ENCODE data around the gene EXOSC3.
A peak's percentile ranks its signal among the peaks of the same experiment; 100 is the strongest.
"Not testable (repeated sequence)": the region's sequence is repeated elsewhere in the genome, so short reads cannot be mapped to it uniquely, and the experiment has no call there.

Gene EXOSC3

DNA sequence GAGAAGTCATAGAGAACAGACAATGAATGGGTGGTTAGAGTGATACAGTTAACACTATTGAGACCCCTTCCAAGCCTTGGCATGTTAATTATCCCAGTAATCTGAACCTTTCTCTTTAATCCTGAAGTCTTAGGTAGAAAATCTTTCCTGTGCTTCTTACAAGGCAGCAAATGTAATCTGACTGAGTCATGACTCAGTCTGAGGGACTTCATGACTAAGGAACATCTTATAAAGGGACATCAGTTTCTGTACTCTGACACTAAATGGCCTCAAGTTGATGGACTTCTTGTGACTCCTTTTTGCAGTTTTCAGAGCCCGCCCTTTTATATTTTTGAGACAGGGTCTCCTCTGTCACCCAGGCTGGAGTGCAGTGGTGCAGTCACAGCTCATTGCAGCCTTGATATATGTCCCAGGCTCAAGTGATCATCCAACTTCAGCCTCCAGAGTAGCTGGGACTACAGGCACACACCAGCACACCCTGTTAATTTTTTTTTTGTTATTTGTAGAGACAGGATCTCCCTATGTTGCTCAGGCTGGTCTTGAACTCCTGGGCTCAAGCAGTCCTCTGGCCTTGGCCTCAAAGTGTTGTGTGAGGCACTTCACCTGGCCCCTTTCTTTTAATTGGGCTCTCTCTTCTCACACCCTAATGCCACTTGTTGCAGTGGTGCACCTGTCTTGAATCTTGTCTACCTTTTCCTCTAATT is 9.5 kb downstream of the EXOSC3 start:
- DNase-seq = no peak

DNA sequence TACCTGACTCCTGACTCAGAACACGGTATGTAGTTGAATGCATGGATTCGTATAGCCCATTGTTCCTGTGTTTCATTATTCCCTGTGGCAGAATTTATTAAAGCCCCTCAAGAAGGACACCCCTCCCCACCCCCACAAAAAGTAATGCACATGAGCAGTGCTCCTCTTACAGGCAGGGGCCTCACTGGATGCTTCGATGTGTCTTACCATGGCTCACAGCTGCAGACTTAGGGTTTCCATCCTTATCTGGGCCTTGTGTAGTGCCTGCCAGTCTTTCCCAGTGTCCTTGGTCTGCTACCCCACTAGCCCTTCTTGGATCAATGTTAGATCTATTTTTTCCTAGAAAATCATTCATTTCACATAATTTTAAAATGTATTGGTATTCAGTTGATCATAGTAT is 14.9 kb downstream of the EXOSC3 start:
- no peak for DNase-seq

DNA sequence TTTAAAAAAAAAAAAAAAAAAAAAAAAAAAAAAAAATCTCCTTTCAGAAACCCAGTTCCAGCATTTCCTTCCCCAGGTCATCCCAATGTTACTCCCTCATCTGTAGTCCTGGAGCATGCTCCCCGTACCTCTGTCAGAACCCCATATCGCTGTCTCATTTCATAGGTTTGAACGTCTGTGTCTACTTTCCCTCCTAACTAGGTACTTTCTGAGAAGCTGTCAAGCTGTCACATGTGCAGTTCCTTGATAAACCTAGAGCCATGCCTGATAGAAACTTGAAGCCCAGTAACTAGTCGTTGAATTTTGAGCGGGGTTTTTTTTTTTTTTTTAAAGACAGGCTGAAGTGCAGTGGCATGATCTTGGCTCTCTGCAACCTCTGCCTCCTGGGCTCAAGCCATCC is 15.6 kb downstream of the EXOSC3 start:
- no peak for DNase-seq

DNA sequence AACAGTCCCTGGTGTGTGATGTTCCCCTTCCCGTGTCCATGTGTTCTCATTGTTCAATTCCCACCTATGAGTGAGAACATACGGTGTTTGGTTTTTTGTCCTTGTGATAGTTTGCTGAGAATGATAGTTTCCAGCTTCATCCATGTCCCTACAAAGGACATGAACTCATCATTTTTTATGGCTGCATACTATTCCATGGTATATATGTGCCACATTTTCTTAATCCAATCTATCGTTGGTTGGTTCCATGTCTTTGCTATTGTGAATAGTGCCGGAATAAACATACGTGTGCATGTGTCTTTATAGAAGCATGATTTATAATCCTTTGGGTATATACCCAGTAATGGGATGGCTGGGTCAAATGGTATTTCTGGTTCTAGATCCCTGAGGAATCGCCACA is 19.6 kb downstream of the EXOSC3 start:
- not testable (repeated sequence) for DNase-seq

DNA sequence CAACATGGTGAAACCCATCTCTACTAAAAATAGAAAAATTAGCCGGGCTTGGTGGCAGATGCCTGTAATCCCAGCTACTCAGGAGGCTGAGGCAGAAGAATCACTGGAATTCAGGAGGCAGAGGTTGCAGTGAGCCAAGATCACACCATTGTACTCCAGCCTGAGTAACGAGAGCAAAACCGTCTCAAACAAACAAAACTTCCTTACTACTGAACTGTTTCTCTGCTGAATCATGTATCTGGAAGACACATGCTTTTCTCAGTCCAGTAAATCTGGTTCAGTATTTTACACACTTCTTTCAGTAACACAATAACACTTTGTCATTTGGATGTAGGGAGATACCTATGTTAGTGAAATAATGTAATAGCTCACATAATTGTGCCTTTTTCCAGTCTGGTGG is 23.4 kb downstream of the EXOSC3 start:
- DNase-seq = no peak

DNA sequence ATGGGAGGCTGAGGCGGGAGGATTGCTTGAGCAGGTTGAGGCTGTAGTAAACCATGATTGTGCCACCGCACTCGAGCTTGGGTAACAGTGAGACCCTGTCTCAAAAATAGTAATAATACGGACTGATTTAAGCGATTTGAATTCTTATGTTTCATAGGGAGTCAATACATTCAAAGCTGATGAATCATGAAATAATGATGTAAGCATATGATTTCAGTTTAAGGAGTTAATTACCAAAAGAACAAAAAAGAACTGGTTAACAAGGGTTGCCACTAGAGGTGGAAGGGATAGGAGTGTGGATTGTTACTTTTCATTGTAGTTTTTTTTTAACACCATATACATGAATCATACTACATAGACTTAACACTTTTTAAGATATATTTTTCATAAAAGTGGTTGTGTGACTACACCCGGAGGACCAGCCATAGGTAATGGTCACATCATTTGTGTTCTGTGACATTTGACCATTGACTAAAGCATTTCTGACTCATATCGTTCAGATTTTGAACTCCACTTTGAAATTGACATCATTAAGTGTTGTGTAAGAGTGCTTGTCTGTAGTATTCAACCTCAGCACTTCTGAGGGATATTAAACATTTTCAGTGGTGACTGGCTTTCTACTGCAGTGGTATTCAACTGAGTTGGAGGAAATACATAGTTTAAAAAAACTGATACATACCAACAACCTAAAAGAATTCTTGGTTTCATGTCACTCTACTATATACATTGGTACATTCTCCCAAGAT is 24.3 kb downstream of the EXOSC3 start:
- no peak for DNase-seq

DNA sequence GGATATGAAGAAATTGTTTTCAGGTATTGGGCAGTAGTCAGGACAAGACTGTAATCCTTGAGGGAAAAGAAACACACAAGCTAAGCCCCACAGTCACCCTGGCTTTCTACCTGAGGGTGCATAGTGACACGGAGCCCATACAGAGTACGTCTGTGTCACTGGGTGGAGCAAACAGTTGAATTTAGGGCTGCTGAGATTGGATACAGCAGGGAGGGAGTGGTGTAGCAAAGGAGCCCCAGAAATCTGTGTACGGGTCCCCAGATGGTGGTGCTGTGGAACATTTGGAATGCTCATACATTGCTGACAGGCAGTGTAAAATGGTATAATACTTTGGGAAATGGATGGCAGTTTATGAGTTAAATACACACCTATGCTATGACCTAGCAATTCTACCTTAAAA is 26.1 kb downstream of the EXOSC3 start:
- no peak for DNase-seq

DNA sequence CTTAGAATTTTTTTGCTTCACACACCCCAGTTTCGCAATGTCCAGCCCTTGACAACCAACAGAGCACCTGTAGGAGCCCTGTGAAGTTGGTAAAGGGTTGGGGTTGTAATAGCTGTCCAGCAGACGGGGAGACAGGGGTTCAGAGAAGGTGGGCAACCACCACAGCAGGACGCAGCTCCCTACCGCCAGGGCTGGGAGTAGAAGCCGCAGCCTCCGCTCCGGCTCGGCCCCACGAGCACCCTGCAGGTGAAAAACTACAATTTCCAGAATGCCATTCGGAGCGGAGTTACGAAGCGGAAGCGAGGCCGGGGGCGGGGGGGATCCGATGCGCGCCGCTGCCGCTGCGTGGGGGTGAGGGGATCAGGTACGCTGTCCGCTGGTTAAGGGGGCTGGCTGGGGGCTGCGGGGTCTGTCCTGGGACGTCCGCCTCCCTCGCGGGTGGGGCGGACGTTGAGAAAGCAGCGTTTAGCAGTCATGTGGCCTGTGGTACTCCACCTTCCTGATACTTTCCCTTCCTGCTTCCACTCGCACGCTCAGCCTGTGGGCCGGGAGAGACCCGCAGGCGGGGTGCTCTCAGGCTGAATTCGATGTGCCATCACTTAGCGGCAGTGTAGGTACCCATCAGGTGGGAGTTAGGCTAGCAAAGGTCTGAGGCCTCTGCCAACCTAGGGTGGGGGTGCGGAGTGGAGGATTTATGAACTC is 31.2 kb downstream of the EXOSC3 start, which contains the start of gene TRMT10B:
Gene TRMT10B (plus strand): TSS at position 317 of the 702 bp plus-strand sequence. CDS start 8,127 bp downstream, outside the sequence.
- peak; percentile 64 for DNase-seq

DNA sequence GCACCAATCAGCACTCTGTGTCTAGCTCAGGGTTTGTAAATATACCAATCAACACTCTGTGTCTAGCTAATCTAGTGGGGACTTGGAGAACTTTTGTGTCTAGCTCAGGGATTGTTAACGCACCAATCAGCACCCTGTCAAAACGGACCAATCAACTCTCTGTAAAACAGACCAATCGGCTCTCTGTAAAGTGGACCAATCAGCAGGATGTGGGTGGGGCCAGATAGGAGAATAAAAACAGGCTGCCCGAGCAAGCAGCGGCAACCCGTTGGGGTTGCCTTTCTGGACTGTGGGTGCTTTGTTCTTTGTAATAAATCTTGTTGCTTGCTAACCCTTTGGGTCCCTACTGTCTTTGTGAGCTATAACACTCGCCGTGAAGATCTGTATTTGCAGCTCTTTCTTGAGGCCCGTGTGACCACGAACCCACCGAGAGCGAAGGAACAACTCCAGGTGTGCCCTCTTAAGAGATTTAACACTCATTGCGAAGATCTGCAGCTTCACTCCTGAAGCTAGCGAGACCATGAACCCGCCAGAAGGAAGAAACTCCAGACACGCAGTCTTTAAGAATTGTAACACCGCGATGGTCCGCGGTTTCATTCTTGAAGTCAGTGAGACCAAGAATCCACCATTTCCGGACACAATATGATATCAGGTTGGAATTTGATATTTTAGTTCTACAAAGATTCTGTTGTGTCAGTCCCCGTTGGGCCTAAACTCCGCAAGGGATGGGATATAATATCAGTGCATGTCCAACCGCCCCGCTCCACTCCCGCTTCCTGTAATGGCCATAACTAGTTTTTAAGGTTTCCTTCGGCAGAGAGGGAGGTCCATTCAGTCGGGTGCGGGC is 32.0 kb downstream of the EXOSC3 start:
- DNase-seq = no peak

DNA sequence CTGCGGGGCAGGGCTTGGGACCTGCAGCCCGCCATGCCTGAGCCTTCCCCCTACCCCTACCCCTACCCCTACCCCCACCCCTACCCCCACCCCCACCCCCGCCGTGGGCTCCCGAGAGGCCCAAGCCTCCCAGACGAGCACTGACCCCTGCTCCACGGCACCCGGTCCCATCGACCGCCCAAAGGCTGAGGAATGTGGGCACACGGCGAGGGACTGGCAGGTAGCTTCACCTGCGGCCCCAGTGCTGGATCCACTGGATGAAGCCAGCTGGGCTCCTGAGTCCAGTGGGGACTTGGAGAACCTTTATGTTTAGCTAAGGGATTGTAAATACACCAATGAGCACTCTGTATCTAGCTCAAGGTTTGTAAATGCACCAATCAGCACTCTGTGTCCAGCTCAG is 32.8 kb downstream of the EXOSC3 start:
- DNase-seq = not testable (repeated sequence)

DNA sequence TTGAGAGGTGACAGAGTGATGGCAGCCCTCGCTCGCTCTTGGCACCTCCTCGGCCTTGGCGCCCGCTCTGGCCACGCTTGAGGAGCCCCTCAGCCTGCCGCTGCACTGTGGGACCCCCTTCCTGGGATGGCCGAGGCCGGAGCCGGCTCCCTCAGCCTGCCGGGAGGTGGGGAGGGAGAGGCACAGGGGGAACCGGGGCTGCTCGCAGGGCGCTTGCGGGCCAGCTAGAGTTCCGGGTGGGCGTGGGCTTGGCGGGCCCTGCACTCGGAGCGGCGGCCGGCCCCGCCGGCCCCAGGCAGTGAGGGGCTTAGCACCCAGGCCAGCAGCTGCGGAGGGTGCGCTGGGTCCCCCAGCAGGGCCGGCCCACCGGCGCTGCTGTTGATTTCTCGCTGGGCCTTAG is 33.2 kb downstream of the EXOSC3 start:
- not testable (repeated sequence) for DNase-seq

DNA sequence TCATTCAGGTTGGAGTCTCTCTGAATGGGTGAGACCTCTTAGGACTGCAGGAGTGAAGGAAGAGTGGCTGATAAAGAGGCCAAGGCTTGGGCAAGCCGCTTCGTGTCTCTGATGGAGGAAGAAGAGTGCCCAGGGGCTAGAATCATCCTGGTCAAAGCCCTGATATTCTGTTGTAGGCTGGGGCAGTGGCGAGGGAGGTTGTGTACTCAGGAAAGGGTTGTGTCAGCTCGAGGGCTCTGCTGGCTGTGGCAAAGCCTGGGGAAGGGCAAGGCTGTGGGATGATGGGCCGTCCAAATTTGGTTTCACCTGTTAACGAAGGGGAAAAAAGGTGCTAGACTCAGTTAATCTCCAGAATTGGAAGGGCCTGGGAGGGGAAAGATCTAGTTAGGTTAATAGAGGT is 33.7 kb downstream of the EXOSC3 start:
- no peak for DNase-seq

DNA sequence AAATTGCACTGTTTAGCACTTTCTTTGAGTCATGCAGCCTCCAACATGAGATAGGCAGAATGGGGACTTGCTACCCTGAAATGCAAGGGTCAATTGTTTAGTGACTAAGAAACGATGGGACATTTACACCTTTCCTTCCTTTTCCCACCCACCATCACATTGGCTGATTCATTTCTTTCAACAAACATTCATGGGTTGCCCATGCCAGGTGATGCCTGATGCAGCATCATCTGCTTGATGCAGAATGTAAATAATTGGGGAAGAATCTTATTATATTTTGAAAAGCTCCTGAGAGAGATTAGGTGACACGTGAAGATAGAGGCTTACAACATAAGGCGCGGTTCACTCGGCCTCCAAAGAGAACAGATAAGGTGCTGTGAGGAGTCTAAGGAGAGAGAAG is 35.7 kb downstream of the EXOSC3 start:
- DNase-seq = no peak

DNA sequence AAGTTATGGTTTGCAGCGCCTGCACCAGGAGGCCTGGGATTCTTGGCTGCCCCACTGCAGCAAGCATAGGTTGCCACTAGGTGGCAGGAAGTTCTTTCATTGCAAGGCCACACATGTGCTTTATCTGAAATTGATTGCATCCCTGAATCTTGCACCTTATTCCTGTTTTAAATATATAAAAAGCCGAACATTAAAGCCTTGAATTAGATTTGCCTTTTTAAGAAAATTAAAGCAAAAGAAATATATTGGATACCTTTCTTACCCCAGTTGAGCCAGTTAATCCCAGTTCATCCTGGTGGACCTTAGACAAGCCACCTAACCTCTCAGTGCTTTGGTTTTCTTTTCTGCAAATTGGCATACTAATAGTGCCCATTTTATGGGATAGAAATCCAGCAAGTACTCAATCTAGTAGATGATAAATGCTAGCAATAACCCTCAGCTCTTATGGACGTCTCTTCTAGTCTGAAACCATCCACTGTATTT is 37.6 kb downstream of the EXOSC3 start:
- peak; percentile 43 for DNase-seq

DNA sequence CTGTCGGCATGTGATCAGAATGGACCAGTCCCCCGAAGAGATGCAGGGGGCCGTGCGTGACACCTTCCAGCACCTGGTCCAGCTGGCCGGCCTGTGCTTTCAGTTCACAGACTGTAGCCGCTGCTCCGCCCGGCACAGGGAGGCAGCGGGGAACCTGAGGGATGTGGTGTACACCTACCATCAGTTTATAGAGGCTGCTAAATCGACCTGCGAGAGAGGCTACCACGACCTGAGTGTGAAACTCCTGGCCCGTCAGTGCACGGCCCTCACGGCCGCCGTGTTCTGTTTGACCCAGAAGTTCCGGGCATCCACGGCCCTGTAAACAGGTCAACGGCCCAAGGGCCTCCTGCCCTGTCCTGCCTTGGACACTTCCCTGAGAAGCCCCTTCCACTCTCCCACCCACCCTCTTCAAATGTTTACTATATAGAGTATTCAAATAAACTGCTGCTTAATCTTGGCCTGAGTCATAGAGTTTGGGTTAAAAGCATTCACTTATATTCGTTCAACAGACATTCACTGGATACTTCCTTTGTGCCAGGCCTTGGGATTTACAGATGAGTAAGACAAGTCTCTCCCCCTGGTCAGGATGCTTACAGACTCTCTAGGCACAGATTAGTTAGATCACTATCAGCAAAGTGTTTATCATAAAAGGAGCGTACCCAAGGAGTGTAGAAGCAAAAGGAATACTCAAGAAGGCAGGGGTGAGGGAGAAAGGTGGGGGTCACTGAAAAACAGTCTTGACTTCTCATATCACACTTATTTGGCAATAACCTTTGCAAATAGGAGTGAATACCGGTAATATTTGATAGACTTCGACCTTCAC is 38.2 kb downstream of the EXOSC3 start:
- DNase-seq = peak; percentile 24

DNA sequence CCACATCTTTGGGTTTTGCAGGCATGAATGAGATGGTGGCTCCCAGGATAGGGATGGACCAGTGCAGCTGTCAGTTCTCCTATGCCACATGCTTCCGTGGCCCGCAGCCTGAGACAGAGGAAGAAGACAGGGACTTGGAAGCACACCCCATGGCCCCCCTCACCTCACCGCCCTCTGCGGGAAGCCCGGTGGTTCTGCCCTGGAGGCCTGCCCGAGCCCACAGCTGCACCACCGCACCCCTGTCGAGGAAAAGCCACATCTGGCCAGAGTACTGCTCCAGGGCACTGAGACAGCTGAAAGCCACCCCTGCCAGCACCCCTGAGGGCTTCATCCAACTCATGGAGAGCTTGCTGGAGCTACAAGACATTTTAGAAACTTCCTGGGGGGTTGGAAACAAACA is 38.9 kb downstream of the EXOSC3 start:
- no peak for DNase-seq

DNA sequence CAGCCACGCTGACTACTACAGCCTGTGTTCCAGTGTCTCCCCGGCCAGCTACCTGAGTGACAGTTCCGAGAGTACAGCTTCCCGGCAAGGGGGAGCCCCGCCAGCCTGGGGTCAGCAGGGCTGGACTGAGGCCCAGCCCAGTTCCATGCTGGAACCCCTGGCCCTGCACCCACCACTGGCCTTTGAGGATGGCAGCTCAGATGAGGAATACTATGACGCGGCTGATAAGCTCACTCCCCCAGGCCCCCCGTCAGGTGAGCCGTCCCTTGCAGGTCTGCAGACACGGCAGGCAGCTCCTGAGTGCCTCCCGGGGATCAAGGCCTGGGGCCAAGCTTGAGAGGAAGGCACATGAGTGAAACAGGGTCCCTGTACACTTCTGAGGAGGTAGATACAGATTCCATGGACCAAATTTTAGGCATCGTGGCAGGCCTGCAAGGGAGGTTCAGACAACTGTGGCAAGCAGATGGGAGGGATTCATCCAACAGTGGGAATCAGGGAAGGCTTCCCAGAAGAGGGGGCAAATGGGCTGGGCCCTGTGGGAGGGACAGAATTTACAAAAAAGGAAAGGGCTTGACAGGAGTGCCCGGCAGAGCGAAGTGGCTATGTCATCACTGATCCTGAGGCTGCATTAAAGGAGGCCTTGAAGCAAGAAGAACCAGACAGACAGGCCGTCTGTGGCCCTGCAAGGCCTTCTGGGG is 44.1 kb downstream of the EXOSC3 start:
- DNase-seq = no peak

DNA sequence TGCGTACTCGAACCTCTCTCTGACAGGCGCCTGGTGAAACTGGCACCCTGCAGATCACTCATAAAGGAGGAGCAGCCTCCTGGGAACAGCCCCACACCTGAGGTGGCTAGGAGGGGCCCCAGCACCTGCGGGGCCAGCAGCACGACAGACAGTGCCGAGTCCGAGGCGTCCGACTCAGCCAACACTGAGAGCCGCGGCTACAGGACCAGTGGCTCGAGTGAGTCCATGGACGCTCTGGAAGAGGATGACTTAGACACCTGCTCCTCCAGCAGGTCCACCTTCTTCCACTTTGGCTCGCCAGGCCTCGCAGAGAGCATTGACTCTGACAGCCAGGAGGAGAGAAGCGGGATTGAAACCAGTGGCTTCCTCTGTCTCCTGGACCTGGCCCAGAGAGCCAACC is 44.7 kb downstream of the EXOSC3 start:
- DNase-seq = no peak

DNA sequence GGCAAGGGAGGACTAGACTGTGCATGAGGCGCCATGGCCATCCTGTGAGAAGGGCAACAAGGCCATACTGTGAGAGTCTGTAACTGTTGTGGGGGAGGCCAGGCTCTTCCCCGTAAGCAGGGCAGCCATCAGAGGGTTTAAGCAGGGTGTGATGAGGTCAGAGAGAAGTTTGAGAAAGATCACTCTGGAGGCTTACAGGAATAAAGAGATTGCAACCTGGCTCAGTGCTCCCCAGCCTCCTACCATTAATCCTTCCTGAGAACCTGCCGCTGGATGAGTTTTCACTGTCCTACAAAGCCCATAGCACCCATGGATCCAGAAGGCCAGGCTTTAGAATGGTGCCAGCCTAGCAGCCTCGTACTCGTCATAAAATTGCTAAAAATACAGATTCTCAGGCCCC is 45.6 kb downstream of the EXOSC3 start:
- no peak for DNase-seq

DNA sequence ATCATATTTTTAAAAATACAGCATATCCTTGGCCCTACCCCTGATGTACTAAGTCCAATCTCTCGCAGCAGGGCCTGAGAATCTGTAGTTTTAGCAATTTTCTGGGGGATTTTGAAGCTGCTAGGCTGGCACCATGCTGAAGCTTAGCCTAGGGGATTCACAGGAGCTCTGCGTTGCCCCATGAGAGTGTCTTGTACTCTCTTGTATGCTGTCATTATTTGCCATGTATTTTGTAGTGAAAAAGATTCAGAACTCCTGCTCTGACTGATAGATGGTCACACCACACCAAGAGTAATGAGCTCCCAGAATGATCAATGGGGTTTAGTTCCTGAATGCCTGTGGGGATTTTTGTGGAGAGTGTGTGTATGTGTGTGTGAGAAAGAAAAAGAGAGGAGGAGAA is 51.9 kb downstream of the EXOSC3 start:
- no peak for DNase-seq

DNA sequence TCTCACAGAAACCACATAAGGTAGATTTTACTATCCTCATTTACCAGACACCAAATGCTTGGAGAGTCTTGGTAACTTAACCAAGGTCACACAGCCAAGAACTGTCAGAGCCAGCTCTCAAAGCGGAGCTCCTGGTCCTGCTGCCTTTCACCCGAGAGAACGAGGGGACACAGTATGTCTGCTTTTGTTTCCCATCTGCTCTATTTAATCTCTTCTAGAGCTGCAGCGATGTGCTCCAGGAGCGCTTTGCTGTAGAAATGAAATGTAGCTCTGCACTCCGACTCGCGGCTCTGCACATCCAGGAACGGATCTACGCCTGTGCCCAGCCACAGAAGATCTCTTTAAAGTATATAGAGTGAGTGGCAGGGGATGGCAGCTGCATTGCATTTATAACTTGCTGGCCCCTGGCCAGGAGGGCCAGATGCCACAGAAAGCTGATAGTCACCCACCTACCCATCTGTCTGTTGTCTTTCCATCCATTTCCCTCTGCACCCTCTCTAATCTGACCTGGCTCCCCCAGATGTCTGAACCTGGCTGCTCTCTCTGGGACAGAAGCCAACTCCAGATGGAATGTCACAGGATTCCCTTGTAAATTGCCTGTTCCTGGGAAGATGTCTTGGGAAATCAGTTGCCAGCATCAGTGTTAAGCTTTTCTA is 52.6 kb downstream of the EXOSC3 start:
- no peak for DNase-seq

Measured in NCI-H526 treated with DMSO at 0.1 percent for 48 hours (cell line).